GM12801 (cell line): ENCODE measurements around the gene CAMTA1.

ENCODE experiments used
- TF ChIP-seq, protein P1 (sequence below): IDR thresholded peaks from one replicate; pipeline ENCODE4 v1.5.1; 2011; ENCODE audit warnings: control low read depth; ENCODE audit not compliant: insufficient read length; ENCODE audit errors: extremely low read depth

CAMTA1 gene

DNA sequence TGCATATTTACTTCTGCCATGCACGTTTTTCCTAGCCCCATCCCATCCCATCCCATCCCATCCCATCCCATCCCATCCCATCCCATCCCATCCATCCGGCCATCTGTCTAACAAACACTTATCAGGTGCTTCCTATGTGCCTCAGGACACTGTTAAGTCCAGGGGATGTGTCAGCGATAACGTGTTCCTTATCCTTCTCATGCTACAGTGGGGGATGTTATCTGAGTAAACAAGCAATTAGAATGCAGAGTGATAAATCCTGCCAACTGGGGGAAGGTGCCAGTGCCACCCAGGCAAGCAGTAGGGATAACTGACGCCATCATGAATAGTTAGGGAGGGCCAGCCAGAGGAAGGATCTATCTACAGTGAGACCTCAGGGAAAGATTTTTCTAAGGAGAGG lies 304.2 kb downstream of the CAMTA1 start:
- TF ChIP-seq, protein P1, sequence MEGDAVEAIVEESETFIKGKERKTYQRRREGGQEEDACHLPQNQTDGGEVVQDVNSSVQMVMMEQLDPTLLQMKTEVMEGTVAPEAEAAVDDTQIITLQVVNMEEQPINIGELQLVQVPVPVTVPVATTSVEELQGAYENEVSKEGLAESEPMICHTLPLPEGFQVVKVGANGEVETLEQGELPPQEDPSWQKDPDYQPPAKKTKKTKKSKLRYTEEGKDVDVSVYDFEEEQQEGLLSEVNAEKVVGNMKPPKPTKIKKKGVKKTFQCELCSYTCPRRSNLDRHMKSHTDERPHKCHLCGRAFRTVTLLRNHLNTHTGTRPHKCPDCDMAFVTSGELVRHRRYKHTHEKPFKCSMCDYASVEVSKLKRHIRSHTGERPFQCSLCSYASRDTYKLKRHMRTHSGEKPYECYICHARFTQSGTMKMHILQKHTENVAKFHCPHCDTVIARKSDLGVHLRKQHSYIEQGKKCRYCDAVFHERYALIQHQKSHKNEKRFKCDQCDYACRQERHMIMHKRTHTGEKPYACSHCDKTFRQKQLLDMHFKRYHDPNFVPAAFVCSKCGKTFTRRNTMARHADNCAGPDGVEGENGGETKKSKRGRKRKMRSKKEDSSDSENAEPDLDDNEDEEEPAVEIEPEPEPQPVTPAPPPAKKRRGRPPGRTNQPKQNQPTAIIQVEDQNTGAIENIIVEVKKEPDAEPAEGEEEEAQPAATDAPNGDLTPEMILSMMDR: no peak

DNA sequence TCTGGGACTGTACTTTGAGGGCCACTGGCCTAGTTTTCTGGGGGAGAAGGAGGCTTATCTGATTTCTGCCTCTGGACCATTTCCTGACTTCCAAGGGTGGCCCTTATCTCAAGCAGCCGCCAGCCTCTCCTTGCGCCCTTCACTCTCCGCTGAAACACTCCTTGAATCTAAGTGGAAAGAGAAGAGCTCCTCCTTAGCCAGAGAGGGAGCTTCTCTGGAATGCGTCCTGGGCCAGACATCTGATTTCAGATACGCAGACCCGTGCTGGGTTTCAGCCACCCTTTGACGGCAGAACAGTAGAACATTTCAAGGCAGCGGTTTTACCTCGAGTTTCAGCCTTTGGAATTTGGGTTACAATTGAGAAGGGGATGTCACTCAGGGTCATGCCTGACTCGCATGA lies 308.0 kb downstream of the CAMTA1 start:
- TF ChIP-seq, protein P1: no peak

DNA sequence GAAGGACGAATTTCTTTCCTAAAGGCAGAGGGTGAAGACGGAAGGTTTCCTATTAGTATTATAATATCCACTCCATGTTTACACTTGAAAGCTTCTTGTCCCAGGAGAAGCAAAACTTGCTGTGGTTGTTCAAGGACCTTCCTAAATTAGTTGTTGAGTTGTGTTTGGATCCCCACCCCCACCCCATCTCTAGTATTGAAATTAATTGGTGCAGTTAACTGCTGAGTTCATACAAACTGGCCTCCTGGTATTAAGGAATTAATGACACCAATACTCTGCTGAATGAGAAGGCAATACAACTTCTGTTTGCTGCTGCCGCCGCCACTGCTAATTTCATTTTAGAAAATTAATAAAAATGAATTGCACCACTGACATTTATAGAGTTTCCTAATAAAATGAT lies 308.8 kb downstream of the CAMTA1 start:
- TF ChIP-seq, protein P1: no peak

DNA sequence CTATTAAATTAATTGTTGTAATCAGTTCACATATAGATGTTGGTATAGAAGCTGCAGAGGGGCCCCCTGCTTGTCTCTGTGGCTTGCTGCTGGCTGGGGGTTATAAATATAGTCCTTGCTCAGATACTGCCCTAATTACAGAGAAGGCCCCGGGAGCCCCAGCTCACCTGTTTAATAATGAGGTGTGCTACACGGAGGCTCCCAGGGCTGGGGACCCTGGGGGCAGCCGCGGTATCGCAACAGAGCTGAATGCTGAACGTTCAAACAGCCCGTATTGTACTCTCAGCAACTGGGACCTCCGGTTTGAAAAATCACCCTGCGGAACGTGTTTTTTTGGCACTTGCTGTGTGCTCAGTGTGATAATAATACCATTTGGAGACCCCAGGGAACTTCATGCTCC lies 309.3 kb downstream of the CAMTA1 start:
- TF ChIP-seq, protein P1: no peak

DNA sequence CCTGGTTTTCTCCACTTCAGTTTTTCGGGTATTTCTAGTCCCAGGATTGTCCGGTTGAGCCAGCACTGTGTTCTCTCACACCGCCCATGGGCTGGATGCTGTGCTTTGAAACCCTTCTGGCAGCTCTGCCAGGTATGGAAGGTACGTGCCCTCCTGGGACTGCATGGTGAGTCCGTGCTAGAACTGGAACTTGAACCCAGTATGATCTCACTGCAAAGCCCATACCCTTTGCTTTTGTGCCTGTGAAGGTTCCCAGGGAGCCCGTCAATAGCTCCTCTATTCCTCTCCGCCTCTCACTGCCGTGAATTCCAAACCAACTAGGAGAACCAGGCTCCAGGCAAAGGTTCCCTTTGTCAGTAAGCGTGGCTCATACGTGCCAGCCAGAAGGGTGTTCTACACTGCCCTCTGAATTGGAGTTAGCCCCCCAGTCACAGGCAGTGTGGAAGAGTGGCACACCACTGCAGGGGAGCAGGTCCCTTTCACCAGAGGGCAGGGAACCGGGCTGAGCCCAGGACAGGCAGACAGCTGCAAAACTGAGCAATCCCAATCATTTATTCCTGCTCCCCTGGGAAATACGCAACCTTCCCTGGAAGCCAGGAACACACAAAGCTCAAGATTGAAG lies 310.2 kb downstream of the CAMTA1 start:
- TF ChIP-seq, protein P1: no peak

DNA sequence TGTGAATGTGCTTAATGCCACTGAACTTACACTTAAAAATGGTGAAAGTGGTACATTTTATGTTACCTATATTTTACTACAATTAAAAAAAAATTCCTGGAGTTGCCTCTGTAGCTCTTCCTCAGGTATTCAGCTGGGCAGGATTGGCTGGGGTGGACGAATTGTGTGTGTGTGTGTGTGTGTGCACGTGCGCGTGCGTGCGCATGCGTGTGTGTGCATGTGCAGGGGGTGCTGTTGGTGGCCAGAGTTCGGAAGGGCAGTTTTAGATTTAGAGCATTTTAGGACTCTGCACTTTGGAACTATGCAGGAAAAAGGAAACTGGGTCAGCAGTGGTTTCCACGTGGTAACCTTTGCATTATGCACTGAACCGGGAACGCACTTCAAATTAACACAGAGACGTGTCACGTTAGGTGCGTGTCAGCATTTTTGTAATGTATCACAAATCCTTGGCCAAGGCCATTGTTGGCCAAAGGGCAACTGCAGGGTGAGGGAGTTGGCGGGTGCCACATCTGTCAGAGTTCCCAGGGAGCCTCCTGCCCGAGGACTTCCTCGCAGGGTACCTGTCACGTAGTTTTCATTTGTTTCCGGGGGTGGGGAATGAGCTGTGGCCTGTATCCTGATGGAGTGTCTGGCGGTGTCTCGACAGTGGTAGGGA lies 312.8 kb downstream of the CAMTA1 start:
- TF ChIP-seq, protein P1: no peak

DNA sequence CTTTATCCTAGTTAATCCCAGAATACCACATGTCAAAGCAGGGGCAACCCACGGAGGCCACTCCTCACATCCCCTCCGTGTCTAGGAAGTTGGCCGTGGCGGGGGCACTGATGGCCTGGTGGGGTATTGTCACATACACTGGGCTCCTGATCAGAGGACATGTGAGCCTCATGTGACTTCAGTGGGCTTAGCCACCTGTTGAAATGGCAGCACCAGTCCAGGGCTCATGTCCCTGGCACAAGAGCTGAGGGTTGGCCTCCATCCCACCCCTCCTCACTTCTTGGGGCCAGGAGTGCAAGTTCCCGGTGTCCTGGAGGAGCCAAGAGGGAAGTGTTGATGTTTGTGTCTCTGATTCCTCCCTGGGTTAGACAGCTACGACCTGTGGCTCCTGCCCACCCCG lies 313.4 kb downstream of the CAMTA1 start:
- TF ChIP-seq, protein P1: no peak
